C4-2B (cell line): ENCODE data around the gene TSPAN18.

ENCODE experiments used
- H3K27ac ChIP-seq: fragments of 450-650 bp; 2 replicates; pipeline ENCODE4 v1.5.1; 2017
- ZFX ChIP-seq: fragments of 450-650 bp; IDR thresholded peaks from 2 replicates; pipeline ENCODE4 v1.6.1; 2017
- TF ChIP-seq, protein P1 (sequence below): fragments of 450-650 bp; conservative IDR thresholded peaks from 2 replicates; pipeline ENCODE4 v1.5.1; 2017; ENCODE audit warnings: mild to moderate bottlenecking

Gene TSPAN18

DNA sequence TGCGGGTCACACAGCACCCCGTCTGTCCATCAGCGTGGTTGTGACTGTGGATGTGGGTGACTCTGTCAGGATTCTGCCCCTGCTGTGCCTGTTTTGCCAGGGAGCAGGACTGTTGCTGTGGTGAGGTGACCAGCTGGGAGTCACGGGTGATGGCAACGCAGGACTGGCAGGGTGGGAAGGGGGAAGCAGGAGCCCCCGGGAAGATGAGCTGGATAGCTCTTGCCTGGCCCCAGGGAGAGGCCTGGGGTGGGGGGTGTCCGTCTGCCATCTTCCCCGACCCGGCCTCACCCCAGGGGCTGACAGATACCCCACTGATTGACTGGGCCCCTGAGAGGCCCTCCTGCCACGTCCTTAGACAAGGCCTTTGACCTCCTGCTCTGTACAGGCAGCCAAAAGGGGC is 34.3 kb upstream of the TSPAN18 start:
- H3K27ac ChIP-seq, result no peak overlapping the region
- TF ChIP-seq, protein P1, sequence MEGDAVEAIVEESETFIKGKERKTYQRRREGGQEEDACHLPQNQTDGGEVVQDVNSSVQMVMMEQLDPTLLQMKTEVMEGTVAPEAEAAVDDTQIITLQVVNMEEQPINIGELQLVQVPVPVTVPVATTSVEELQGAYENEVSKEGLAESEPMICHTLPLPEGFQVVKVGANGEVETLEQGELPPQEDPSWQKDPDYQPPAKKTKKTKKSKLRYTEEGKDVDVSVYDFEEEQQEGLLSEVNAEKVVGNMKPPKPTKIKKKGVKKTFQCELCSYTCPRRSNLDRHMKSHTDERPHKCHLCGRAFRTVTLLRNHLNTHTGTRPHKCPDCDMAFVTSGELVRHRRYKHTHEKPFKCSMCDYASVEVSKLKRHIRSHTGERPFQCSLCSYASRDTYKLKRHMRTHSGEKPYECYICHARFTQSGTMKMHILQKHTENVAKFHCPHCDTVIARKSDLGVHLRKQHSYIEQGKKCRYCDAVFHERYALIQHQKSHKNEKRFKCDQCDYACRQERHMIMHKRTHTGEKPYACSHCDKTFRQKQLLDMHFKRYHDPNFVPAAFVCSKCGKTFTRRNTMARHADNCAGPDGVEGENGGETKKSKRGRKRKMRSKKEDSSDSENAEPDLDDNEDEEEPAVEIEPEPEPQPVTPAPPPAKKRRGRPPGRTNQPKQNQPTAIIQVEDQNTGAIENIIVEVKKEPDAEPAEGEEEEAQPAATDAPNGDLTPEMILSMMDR, result no peak
- no peak for TF ChIP-seq ZFX

DNA sequence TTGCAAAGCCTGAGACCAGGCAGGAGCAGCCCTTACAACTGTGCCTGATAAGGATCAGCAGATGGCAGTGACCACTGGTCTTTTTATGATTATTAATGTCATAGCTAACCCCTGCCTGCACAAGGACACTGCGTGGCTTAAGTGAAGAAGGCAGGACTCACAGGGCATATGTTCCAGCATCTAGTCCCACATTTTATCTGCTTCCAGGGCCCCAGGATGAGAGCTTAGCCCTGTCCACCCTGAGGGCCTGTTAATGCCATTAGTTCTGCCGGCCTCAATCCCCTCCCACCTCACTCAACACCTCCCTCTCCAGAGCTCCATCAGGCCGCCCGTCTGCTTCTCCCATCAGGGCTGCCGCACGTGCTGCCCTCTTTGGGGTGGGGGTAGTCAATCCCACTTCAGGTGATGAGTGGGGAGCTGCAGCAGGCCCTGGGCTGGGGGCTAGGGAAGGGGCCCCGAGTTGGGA is 33.1 kb upstream of the TSPAN18 start:
- no peak overlapping the region for H3K27ac ChIP-seq
- TF ChIP-seq, protein P1, result no peak
- TF ChIP-seq ZFX, result no peak

DNA sequence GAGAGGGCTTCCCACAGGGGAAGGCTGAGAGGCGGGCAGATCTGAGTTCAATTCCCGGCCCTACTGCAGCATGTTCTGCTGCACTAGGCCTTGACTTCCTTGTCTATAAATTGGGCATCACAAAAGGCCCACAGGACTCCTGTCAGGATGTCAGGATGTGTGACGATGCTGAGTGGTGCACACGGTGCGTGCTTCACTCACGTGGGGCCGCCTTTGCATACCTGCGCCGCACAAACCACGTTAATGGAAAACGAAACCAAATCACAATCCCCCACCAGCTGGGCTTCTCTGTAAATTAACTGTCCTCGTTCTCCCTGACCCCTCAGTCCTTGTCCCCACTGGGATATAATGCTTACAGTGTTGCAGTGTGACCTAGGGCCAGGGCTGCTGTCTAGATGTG is 32.3 kb upstream of the TSPAN18 start:
- TF ChIP-seq, protein P1, result no peak
- TF ChIP-seq ZFX, result no peak
- no peak overlapping the region for H3K27ac ChIP-seq

DNA sequence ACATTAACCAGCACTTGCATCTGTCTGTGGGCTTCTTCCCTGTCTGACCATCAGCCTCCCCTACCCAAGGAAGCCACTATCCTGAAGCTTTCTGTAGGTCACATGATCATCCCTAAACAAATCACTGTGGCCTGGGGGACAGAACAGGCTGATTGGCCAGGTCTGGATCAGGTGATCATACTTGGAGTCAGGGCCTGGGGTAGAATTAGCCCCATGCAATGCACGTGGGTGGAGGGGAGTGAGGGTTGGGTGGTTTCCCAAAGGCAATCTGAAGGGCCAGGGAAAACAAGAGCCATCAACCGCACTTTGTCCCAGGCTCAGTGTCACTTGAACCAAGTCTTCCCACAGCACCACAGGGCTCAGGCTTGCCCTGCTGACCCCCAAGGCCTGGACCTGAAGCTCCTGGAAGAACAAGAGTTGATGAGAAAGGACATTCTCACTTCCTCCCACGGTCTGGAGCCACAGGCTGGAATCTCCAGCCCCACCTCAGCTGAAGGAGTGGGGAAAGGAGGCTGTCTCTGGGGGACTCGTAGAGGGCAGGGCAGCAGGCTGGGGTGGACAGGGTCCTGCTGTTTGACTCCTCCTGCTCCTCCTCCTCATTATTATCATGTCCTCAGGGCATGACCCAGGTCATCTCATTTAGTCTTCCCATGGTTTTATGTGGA is 31.5 kb upstream of the TSPAN18 start:
- no peak for TF ChIP-seq ZFX
- TF ChIP-seq, protein P1, result no peak
- H3K27ac ChIP-seq, result no peak overlapping the region

DNA sequence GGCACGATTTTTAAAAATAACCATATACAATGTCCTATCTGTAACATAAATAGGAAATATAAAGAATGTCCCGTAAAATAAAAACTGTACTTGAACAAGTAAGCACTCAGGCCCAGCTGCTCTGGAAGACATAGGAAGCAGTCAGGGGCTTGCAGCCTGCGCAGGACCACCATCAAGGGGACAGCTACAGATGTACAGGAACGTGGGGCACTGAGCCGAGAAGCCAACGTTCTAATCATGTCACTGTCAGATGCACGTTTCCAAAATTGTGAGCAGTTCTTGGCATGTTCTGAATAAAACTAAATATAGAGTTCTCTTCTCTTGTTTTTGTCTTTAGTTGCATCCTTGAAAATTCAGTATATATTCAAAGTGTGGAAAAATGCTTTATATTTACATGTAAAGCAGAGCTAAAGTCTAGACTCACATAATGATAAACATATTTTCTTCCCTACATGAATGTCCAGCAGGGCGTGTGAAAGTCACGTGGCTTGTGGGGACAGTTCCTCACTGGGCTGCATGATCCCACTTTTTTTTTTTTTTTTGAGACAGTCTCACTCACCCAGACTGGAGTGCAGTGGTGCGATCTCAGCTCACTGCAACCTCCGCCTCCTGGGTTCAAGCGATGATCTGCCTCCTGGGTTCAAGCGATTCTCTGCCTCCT is 28.4 kb upstream of the TSPAN18 start:
- no peak overlapping the region for H3K27ac ChIP-seq
- TF ChIP-seq ZFX, result no peak
- TF ChIP-seq, protein P1, result no peak

DNA sequence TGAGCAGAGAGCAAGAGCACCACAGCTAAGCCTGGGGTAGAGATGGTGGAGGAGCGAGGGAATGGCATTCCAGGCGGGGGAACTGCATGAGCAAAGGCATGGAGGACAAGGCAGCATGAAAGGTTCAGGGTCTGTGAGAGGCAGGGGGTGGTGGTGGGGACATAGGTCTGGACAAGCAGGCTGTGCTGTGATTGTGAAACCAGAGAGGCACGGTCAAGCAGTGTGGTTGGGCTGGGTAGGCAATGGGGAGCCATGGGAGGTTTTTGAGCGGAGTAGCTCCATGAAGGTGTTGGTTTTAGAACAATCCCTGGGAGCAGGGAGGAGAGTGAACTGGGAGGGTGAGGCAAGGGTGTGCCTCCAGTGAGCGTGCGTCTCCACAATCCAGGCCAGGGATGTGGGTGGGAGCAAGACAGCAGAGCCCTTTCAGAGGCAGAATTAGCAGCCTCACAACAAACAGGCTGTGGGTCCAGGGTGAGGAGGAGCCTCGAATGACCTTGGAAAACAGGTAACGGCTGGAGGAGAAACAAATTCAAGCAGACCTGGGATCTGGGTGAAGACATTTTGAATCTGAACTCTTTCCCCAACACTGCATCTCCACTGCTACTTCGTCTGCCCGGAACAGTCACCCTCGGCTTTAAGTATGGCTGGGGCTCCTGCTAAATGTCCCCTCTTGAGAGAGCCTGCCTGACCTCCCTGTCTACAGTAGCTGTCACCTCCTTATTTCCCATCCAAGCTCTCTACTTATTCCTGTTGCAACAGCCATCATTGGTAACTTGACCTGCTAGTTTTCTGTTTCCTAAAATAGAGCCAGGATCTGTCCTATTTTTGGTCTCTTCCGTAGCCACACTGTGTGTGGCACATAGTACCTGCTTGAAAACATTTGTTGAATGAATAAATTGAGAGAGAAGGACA is 27.0 kb upstream of the TSPAN18 start:
- TF ChIP-seq ZFX, result no peak
- TF ChIP-seq, protein P1, result no peak
- H3K27ac ChIP-seq, result no peak overlapping the region

DNA sequence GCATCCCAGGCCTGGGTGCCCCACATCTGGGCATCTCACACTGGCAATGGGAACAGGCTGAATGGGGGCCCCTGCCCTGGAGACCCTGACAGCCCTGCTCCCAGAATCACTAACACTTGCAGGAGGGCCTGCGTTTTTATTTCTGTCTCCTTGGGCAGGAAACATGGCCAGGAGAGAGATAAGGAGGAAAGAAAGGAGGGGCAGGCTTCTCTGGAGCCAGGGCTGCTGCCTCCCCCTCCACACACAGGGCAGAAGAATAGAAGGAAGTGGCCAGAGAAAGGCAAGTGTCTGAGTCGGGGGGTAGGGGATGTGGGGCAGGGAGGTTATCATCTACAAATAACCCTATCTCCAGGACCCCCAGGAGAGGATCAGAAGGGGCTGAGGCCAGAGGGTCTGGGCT is 25.5 kb upstream of the TSPAN18 start:
- TF ChIP-seq ZFX, result no peak
- TF ChIP-seq, protein P1, result no peak
- H3K27ac ChIP-seq, result no peak overlapping the region
